VCaP (cell line): ENCODE results near the gene CCL4.

Source experiments
- H3K27ac ChIP-seq: fragments of 450-650 bp; 2 replicates; pipeline ENCODE4 v1.5.1; 2017
- CTCF ChIP-seq: fragments of 450-650 bp; conservative IDR thresholded peaks from 2 replicates; pipeline ENCODE4 v1.5.1; 2017; ENCODE audit warnings: mild to moderate bottlenecking, moderate library complexity

CCL4 gene

DNA sequence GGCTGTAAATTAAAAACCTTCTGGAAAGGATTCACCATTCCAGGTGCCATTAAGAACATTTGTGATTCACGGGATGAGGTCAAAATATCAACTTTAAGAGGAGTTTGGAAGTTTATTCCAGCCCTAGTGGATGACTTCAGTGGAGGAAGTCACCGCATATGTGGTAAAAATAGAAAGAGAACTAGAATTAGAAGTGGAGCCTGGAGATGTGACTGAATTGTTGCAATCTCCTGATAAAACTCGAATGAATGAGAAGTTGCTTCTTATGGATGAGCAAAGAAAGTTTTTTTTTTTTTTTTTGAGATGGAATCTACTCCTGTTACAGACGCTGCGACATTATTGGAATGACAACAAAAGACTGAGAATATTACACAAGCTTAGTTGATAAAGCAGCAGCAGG is 26.7 kb downstream of the CCL4 start:
- no peak for TF ChIP-seq CTCF
- H3K27ac ChIP-seq, result no peak overlapping the region

- no peak overlapping the region for H3K27ac ChIP-seq
- TF ChIP-seq CTCF, result no peak
These were observed 27.8 kb downstream of the CCL4 start for GRCh38 chr17:36131421-36131820.

GRCh38 chr17:36131931-36132330 is 28.3 kb downstream of the CCL4 start:
- H3K27ac ChIP-seq, result no peak overlapping the region

GRCh38 chr17:36132421-36132831 is 28.8 kb downstream of the CCL4 start:
- TF ChIP-seq CTCF, result no peak
- no peak overlapping the region for H3K27ac ChIP-seq

More at GRCh38 chr17:36131931-36132330, 28.3 kb downstream of the CCL4 start:
- TF ChIP-seq CTCF, result no peak

DNA sequence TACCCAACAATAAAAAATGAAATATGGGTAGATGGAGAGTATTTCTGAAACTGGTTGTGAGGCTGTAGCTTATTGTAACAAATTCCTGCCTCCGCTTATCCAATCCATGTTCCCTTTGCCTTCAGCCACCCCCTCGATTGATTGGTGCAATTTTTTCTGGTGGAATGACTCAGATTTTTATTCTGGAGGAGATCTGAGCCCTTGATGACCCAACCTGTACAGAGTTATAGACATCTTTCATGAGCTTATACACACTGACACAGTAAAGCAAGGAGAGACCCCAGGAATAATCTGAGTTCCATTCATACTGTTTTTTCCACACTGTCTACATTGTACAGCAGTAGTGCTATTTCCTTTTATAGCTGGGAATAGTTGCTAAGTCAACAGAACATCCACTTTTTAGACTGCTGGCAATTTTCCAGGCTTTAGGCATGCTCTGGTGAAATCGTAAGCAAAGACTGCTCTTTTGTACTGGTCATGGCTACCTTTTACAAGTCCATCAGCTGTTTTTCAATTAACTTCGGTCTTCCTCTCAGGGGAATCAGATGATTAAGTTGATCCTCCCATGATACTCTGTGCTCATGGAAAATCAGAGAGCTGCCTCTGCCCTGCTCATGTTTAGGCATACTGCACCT is 30.1 kb downstream of the CCL4 start:
- no peak overlapping the region for H3K27ac ChIP-seq
- TF ChIP-seq CTCF, result no peak

DNA sequence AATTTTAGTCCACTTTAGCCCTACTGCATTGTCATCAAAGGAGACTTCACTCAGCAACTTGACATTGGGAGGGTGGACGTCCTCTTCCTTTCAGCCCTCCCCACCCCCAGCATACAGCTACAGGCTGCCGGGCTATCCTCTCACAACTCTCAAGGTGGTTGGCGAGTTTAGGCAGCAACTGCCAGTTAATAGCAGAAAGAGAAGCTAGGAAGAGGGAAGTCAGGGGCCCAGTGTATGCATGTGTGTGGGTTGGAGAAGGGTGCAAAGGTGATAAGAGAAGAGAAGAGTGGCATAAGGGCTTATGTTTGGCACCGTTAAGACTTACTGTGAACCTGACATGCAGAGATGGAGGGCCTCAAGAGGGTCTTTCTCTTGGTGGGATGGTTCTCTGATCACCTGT is 31.8 kb downstream of the CCL4 start:
- no peak overlapping the region for H3K27ac ChIP-seq
- TF ChIP-seq CTCF, result no peak

GRCh38 chr17:36136036-36136435 is 32.4 kb downstream of the CCL4 start:
- no peak overlapping the region for H3K27ac ChIP-seq
- no peak for TF ChIP-seq CTCF
